ENCODE measurements around the gene ATP2B2. TPM values are rescaled to one million over a fixed set of nuclear protein-coding genes. Genes with fewer than 3 reads are reported as not detected.

ATP2B2 gene
- total and polyA plus RNA-seq, 2 donors (not counting 1 experiment from before 2014, with no cell fraction given) = not detected

- Histone ChIP-seq H3K27ac (ENCODE audit: low read length in 2 of 2) (no peak overlapping the region), H3K9ac (ENCODE audit: low read length) (no peak overlapping the region), H3K27me3 (replicated peaks in 1 of 4; ENCODE audit: control extremely low read depth in 1 of 4, control insufficient read depth in 3 of 4, insufficient read depth in 4 of 4, low read length in 3 of 4) (no peaks in the 10 kb centered on the region), H3K9me3 (ENCODE audit: control extremely low read depth in 1 of 3, control insufficient read depth in 2 of 3, insufficient read depth in 1 of 3, low read length in 2 of 3) (no peaks in the 10 kb centered on the region), H3K36me3 (replicated peaks in 1 of 2; ENCODE audit: control extremely low read depth in 1 of 2, control insufficient read depth in 1 of 2, extremely low read depth in 1 of 2, insufficient read depth in 2 of 2, low read length in 1 of 2) (peaks cover 3 to 85% of the 10 kb centered on the region in 2 experiments), H3K4me3 (ENCODE audit: control extremely low read depth in 1 of 5, extremely low read depth in 1 of 5, insufficient read depth in 1 of 5, low read depth in 2 of 5, low read length in 4 of 5) (no peak overlapping the region), H3K79me2 (ENCODE audit: control insufficient read depth, insufficient read depth, low read length) (peaks cover 5% of the 10 kb centered on the region), H4K20me1 (ENCODE audit: control insufficient read depth, insufficient read depth, low read length, poor library complexity, severe bottlenecking) (peaks cover 4% of the 10 kb centered on the region), H3K4me1 (ENCODE audit: control insufficient read depth in 2 of 2, insufficient read depth in 2 of 2, low read length in 2 of 2) (no peaks in the 10 kb centered on the region), H2AFZ (ENCODE audit: insufficient read depth, low read depth, low read length, poor library complexity, severe bottlenecking) (no peak overlapping the region), H3K4me2 (replicated peaks; ENCODE audit: low read depth, low read length, poor library complexity, severe bottlenecking) (no peak overlapping the region)
- ATAC-seq (ENCODE audit: low read depth) = no peak
- H3K4me1 Mint-ChIP-seq = peaks cover 2% of the 10 kb centered on the region
- intact Hi-C loops (cut with micrococcal nuclease) = no loop called here
- ChIA-PET POLR2A (interaction anchor here (0.6 kb wide), 1 partner anchor 51 kb away, joined by 3 read pairs; no protein-coding TSS in a partner anchor), CTCF (interaction anchor here (0.7 kb wide), 1 partner anchor 8 kb away, joined by 3 read pairs; the partner anchor contains the start of gene SEC13)
- no peak overlapping the region for H3K27ac Mint-ChIP-seq
- no peak for DNase-seq
- no peak overlapping the region for H3K4me3 Mint-ChIP-seq
- H3K27me3 Mint-ChIP-seq = no peaks in the 10 kb centered on the region
- TF ChIP-seq CTCF (IDR thresholded peaks at IDR 0.05) (no peak), EZH2 (IDR thresholded peaks at IDR 0.05; ENCODE audit: borderline replicate concordance, insufficient read depth, low read depth, low read length, poor library complexity, severe bottlenecking) (no peak)
- H3K9me3 Mint-ChIP-seq (ENCODE audit: insufficient read depth) = no peaks in the 10 kb centered on the region
- WGBS (ENCODE audit: insufficient coverage) = 100% methylated on average over 1 of the region's 3 CpGs
Observed at GRCh38 chr3:10312861-10313260, 192.5 kb downstream of the ATP2B2 start.

- Mint-ChIP-seq H3K4me1 (peaks cover 2% of the 10 kb centered on the region), H3K27me3 (no peaks in the 10 kb centered on the region), H3K9me3 (ENCODE audit: insufficient read depth) (no peaks in the 10 kb centered on the region), H3K4me3 (no peak overlapping the region), H3K27ac (no peak overlapping the region)
- peaks cover 4% of the 10 kb centered on the region for H4K20me1 ChIP-seq (ENCODE audit: control insufficient read depth, insufficient read depth, low read length, poor library complexity, severe bottlenecking)
- intact Hi-C loops (cut with micrococcal nuclease) = no loop called here
- no peaks in the 10 kb centered on the region for H3K9me3 ChIP-seq (ENCODE audit: control extremely low read depth in 1 of 3, control insufficient read depth in 2 of 3, insufficient read depth in 1 of 3, low read length in 2 of 3)
- H3K9ac ChIP-seq (ENCODE audit: low read length) = no peak overlapping the region
- POLR2A ChIA-PET = no interaction called here
- no peak overlapping the region for H2AFZ ChIP-seq (ENCODE audit: insufficient read depth, low read depth, low read length, poor library complexity, severe bottlenecking)
- no peak overlapping the region for H3K27ac ChIP-seq (ENCODE audit: low read length in 2 of 2)
- H3K4me1 ChIP-seq (ENCODE audit: control insufficient read depth in 2 of 2, insufficient read depth in 2 of 2, low read length in 2 of 2) = no peaks in the 10 kb centered on the region
- CTCF ChIA-PET = no interaction called here
- no peaks in the 10 kb centered on the region for H3K27me3 ChIP-seq (replicated peaks in 1 of 4; ENCODE audit: control extremely low read depth in 1 of 4, control insufficient read depth in 3 of 4, insufficient read depth in 4 of 4, low read length in 3 of 4)
- H3K4me3 ChIP-seq (ENCODE audit: control extremely low read depth in 1 of 5, extremely low read depth in 1 of 5, insufficient read depth in 1 of 5, low read depth in 2 of 5, low read length in 4 of 5) = no peak overlapping the region
- peaks cover 5% of the 10 kb centered on the region for H3K79me2 ChIP-seq (ENCODE audit: control insufficient read depth, insufficient read depth, low read length)
- peaks cover 3 to 84% of the 10 kb centered on the region in 2 experiments for H3K36me3 ChIP-seq (replicated peaks in 1 of 2; ENCODE audit: control extremely low read depth in 1 of 2, control insufficient read depth in 1 of 2, extremely low read depth in 1 of 2, insufficient read depth in 2 of 2, low read length in 1 of 2)
- TF ChIP-seq EZH2 (IDR thresholded peaks at IDR 0.05; ENCODE audit: borderline replicate concordance, insufficient read depth, low read depth, low read length, poor library complexity, severe bottlenecking) (no peak), CTCF (IDR thresholded peaks at IDR 0.05) (no peak)
- 98% methylated on average over 10 of the region's 10 CpGs for WGBS (ENCODE audit: insufficient coverage)
- DNase-seq = no peak
- no peak overlapping the region for H3K4me2 ChIP-seq (replicated peaks; ENCODE audit: low read depth, low read length, poor library complexity, severe bottlenecking)
- no peak for ATAC-seq (ENCODE audit: low read depth)
Observed at GRCh38 chr3:10312391-10312790, 193.0 kb downstream of the ATP2B2 start.

Data from B cell (primary cell).